HG02678 (cell line): Measurements from ENCODE around the gene DNAJC16.
"Not testable (repeated sequence)": the region's sequence is repeated elsewhere in the genome, so short reads cannot be mapped to it uniquely, and the experiment has no call there.

Experiments
- ATAC-seq: cut with Tn5 transposase; IDR thresholded peaks from one replicate; pipeline ENCODE4 v1.9.1; 2021; ENCODE audit warnings: mild to moderate bottlenecking, moderate library complexity; ENCODE audit not compliant: unreplicated experiment

The DNAJC16 gene

GRCh38 chr1:15526490-15527339, at the start of gene DNAJC16:
TSS of gene DNAJC16 (plus strand) at chr1:15526848. CDS start at chr1:15529106, 2,258 bp downstream.
- ATAC-seq, result peak; percentile 59

- no peak for ATAC-seq
Observed at GRCh38 chr1:15476927-15477326, 49.7 kb upstream of the DNAJC16 start.

GRCh38 chr1:15477646-15478212, 48.9 kb upstream of the DNAJC16 start:
- ATAC-seq, result no peak

GRCh38 chr1:15479654-15480347, 46.8 kb upstream of the DNAJC16 start:
- ATAC-seq, result no peak

GRCh38 chr1:15482455-15482854, 44.2 kb upstream of the DNAJC16 start:
- ATAC-seq, result not testable (repeated sequence)

GRCh38 chr1:15482983-15483543, 43.6 kb upstream of the DNAJC16 start:
- not testable (repeated sequence) for ATAC-seq

- no peak for ATAC-seq
Observed at GRCh38 chr1:15483971-15484370, 42.7 kb upstream of the DNAJC16 start.

- not testable (repeated sequence) for ATAC-seq
Observed at GRCh38 chr1:15484443-15484842, 42.2 kb upstream of the DNAJC16 start.

GRCh38 chr1:15485636-15486035, 41.0 kb upstream of the DNAJC16 start:
- ATAC-seq, result no peak

GRCh38 chr1:15486844-15487610, 39.6 kb upstream of the DNAJC16 start:
- not testable (repeated sequence) for ATAC-seq

- ATAC-seq, result no peak
Observed at GRCh38 chr1:15488371-15488770, 38.3 kb upstream of the DNAJC16 start.

GRCh38 chr1:15489052-15489736, 37.5 kb upstream of the DNAJC16 start:
- no peak for ATAC-seq

- ATAC-seq, result not testable (repeated sequence)
Observed at GRCh38 chr1:15491010-15491409, 35.6 kb upstream of the DNAJC16 start.

GRCh38 chr1:15492596-15492995, 34.1 kb upstream of the DNAJC16 start:
- ATAC-seq, result no peak

GRCh38 chr1:15493869-15494390, 32.7 kb upstream of the DNAJC16 start:
- no peak for ATAC-seq

- ATAC-seq, result no peak
Observed at GRCh38 chr1:15500184-15501178, 26.2 kb upstream of the DNAJC16 start.

- ATAC-seq, result no peak
Observed at GRCh38 chr1:15501208-15502032, 25.2 kb upstream of the DNAJC16 start.

- no peak for ATAC-seq
Observed at GRCh38 chr1:15504436-15504835, 22.2 kb upstream of the DNAJC16 start.
